Common myeloid progenitor, CD34-positive (primary cell): ENCODE results near the gene ARMC3. TPM values are rescaled to one million over a fixed set of nuclear protein-coding genes. Genes with fewer than 3 reads are reported as not detected.

ENCODE experiments used
- CTCF ChIA-PET: fragments of 350-600 bp; sonication (Branson Sonifier 250); formaldehyde crosslinking; loops from one replicate; lab custom pipeline; 2021; ENCODE audit warnings: antibody characterized with exemption; lab: Charles Lee
- POLR2A ChIA-PET: fragments of 350-600 bp; sonication (Branson Sonifier 250); formaldehyde crosslinking; loops from one replicate; lab custom pipeline; 2021; ENCODE audit warnings: antibody characterized with exemption; lab: Charles Lee
- DNase-seq, 3 donors: peaks; one replicate each; pipeline versions ENCODE4 v3.0.0 to v3.0.0-alpha.2; 2013
- H3K27ac ChIP-seq, 2 experiments: 1 replicate in 1 of 2; 2 replicates in 1 of 2; pipeline ENCODE4 v1.7.0; 2013; ENCODE audit warnings: inconsistent platforms in 2 of 2, low read length in 2 of 2, mild to moderate bottlenecking in 2 of 2, low read depth in 1 of 2, moderate library complexity in 1 of 2; ENCODE audit not compliant: severe bottlenecking in 2 of 2, insufficient read depth in 1 of 2, poor library complexity in 1 of 2
- H3K27me3 ChIP-seq, 5 experiments: replicated peaks in 2 of 5; 1 replicate in 3 of 5; 2 replicates in 2 of 5; pipeline versions ENCODE4 v1.6.1 to v1.7.0; 2013; ENCODE audit warnings: low read length in 4 of 5, mild to moderate bottlenecking in 2 of 5, moderate library complexity in 2 of 5, inconsistent platforms in 1 of 5; ENCODE audit not compliant: insufficient read depth in 5 of 5, control insufficient read depth in 4 of 5
- H3K36me3 ChIP-seq, 4 experiments: 1 replicate in 2 of 4; 2 replicates in 2 of 4; pipeline versions ENCODE4 v1.6.1 to v1.7.0; 2013; ENCODE audit warnings: low read length in 3 of 4, control low read depth in 1 of 4, mild to moderate bottlenecking in 1 of 4; ENCODE audit not compliant: control insufficient read depth in 4 of 4, insufficient read depth in 4 of 4
- H3K4me1 ChIP-seq, 4 experiments: 1 replicate in 3 of 4; 2 replicates in 1 of 4; pipeline versions ENCODE4 v1.6.1 to v1.7.1; 2013; ENCODE audit warnings: low read length in 3 of 4, mild to moderate bottlenecking in 3 of 4, control low read depth in 1 of 4, inconsistent platforms in 1 of 4, moderate library complexity in 1 of 4; ENCODE audit not compliant: control insufficient read depth in 4 of 4, insufficient read depth in 4 of 4; ENCODE audit errors: control extremely low read depth in 1 of 4
- H3K4me3 ChIP-seq, 7 experiments: 1 replicate in 4 of 7; 2 replicates in 3 of 7; pipeline versions ENCODE4 v1.5.1 to v1.7.0; 2013; ENCODE audit warnings: mild to moderate bottlenecking in 7 of 7, low read length in 6 of 7, moderate library complexity in 6 of 7, inconsistent platforms in 2 of 7, low read depth in 2 of 7, control low read depth in 1 of 7; ENCODE audit not compliant: insufficient read depth in 4 of 7, control insufficient read depth in 1 of 7; ENCODE audit errors: extremely low read depth in 1 of 7
- H3K9me3 ChIP-seq, 5 experiments: 1 replicate in 4 of 5; 2 replicates in 1 of 5; pipeline versions ENCODE4 v1.6.1 to v1.7.1; 2013; ENCODE audit warnings: low read length in 4 of 5, mild to moderate bottlenecking in 2 of 5, inconsistent platforms in 1 of 5, low read depth in 1 of 5, moderate library complexity in 1 of 5; ENCODE audit not compliant: control insufficient read depth in 4 of 5, insufficient read depth in 2 of 5; ENCODE audit errors: control extremely low read depth in 1 of 5
- WGBS: methylation state at CpG from one replicate; pipeline ENCODE4 v1.1.5; 2013; ENCODE audit not compliant: insufficient coverage; 5-methylcytosine and 5-hydroxymethylcytosine counted together
- polyA plus RNA-seq: library from polyadenylated mRNA; unstranded; fragments of 120-200 nt; gene quantifications from one replicate; pipeline ENCODE4 v1.2.1, GENCODE V29; 2013

ARMC3 gene
- 0.57 TPM for polyA plus RNA-seq

GRCh38 chr10:22927661-22928403 is at the start of gene ARMC3:
Gene ARMC3, plus strand, starts transcription at chr10:22928053. Its CDS starts 3,944 bp downstream, at chr10:22931997.
- H3K36me3 ChIP-seq, result no peaks in the 10 kb centered on the region
- CTCF ChIA-PET, result interaction anchor here (1.6 kb wide), 1 partner anchor 10 kb away, joined by 4 read pairs; no protein-coding TSS in a partner anchor
- POLR2A ChIA-PET, result no interaction called here
- H3K27me3 ChIP-seq, result no peaks in the 10 kb centered on the region
- peaks cover 0 to 11% (median 7%) of the 10 kb centered on the region in 4 experiments for H3K4me1 ChIP-seq
- peak; percentile 76 to 88 (median 87) for DNase-seq
- 11% methylated on average over 34 of the region's 41 CpGs for WGBS
- H3K9me3 ChIP-seq, result peaks cover 0 to 2% (median 0%) of the 10 kb centered on the region in 5 experiments
- H3K4me3 ChIP-seq, result peak within 1 kb of the TSS; percentile 1 to 89 (median 62)
- no peak within 1 kb of the TSS for H3K27ac ChIP-seq

- H3K27ac ChIP-seq, result no peak overlapping the region
- H3K4me3 ChIP-seq, result no peak overlapping the region
- H3K36me3 ChIP-seq, result no peaks in the 10 kb centered on the region
- POLR2A ChIA-PET, result no interaction called here
- H3K27me3 ChIP-seq, result no peaks in the 10 kb centered on the region
- peaks cover 0 to 18% (median 0%) of the 10 kb centered on the region in 5 experiments for H3K9me3 ChIP-seq
- no peaks in the 10 kb centered on the region for H3K4me1 ChIP-seq
- 100% methylated on average over 1 of the region's 2 CpGs for WGBS
- no peak for DNase-seq
- CTCF ChIA-PET, result no interaction called here
Measured at GRCh38 chr10:22891797-22892196, 36.1 kb upstream of the ARMC3 start.

- DNase-seq, result no peak
- Histone ChIP-seq H3K27ac (no peak overlapping the region), H3K4me3 (no peak overlapping the region), H3K36me3 (no peaks in the 10 kb centered on the region), H3K4me1 (no peaks in the 10 kb centered on the region), H3K27me3 (no peaks in the 10 kb centered on the region), H3K9me3 (peaks cover 0 to 18% (median 0%) of the 10 kb centered on the region in 5 experiments)
- CTCF ChIA-PET, result interaction anchor here (1.3 kb wide), 1 partner anchor 12 kb away, joined by 3 read pairs; no protein-coding TSS in a partner anchor
- 100% methylated on average over 1 of the region's 2 CpGs for WGBS
- POLR2A ChIA-PET, result no interaction called here
Measured at GRCh38 chr10:22893781-22894180, 34.1 kb upstream of the ARMC3 start.

GRCh38 chr10:22894714-22895113 is 33.1 kb upstream of the ARMC3 start:
- 70% methylated on average over 2 of the region's 4 CpGs for WGBS
- peaks cover 0 to 18% (median 0%) of the 10 kb centered on the region in 5 experiments for H3K9me3 ChIP-seq
- no peaks in the 10 kb centered on the region for H3K27me3 ChIP-seq
- no peaks in the 10 kb centered on the region for H3K4me1 ChIP-seq
- H3K27ac ChIP-seq, result no peak overlapping the region
- ChIA-PET CTCF (no interaction called here), POLR2A (no interaction called here)
- DNase-seq, result peak in 1 of 3 donors; percentile 11
- H3K36me3 ChIP-seq, result no peaks in the 10 kb centered on the region
- H3K4me3 ChIP-seq, result peak overlapping the region in 1 of 7 experiments; percentile 5

GRCh38 chr10:22895252-22895651 is 32.6 kb upstream of the ARMC3 start:
- Histone ChIP-seq H3K36me3 (no peaks in the 10 kb centered on the region), H3K9me3 (peaks cover 0 to 18% (median 0%) of the 10 kb centered on the region in 5 experiments), H3K4me3 (no peak overlapping the region), H3K4me1 (no peaks in the 10 kb centered on the region), H3K27ac (no peak overlapping the region), H3K27me3 (no peaks in the 10 kb centered on the region)
- ChIA-PET POLR2A (no interaction called here), CTCF (no interaction called here)
- no peak for DNase-seq
- WGBS, result no CpG with 5 or more reads among the region's 1 CpG

- Histone ChIP-seq H3K9me3 (peaks cover 0 to 8% (median 0%) of the 10 kb centered on the region in 5 experiments), H3K27ac (no peak overlapping the region), H3K4me3 (no peak overlapping the region), H3K36me3 (no peaks in the 10 kb centered on the region), H3K27me3 (no peaks in the 10 kb centered on the region), H3K4me1 (no peaks in the 10 kb centered on the region)
- no peak for DNase-seq
- ChIA-PET CTCF (no interaction called here), POLR2A (no interaction called here)
- whole genome bisulfite sequencing, result 80% methylated on average over 2 of the region's 4 CpGs
Measured at GRCh38 chr10:22897371-22897770, 30.5 kb upstream of the ARMC3 start.

- ChIA-PET POLR2A (no interaction called here), CTCF (no interaction called here)
- Histone ChIP-seq H3K27ac (no peak overlapping the region), H3K9me3 (peaks cover 0 to 4% (median 0%) of the 10 kb centered on the region in 5 experiments), H3K4me1 (no peaks in the 10 kb centered on the region), H3K36me3 (no peaks in the 10 kb centered on the region), H3K27me3 (no peaks in the 10 kb centered on the region), H3K4me3 (no peak overlapping the region)
- WGBS, result 100% methylated on average over 2 of the region's 2 CpGs
- DNase-seq, result no peak
Measured at GRCh38 chr10:22899307-22899706, 28.5 kb upstream of the ARMC3 start.
